Fibroblast of pulmonary artery (primary cell): ENCODE results near the gene LMNA.
"Not testable (repeated sequence)": the region's sequence is repeated elsewhere in the genome, so short reads cannot be mapped to it uniquely, and the experiment has no call there.

Source experiments
- DNase-seq: peaks from one replicate; pipeline ENCODE4 v3.0.0-alpha.2; 2010; ENCODE audit warnings: low read depth
- H3K4me3 ChIP-seq: replicated peaks from 2 replicates; pipeline ENCODE4 v1.5.1; 2011; ENCODE audit warnings: low read depth, mild to moderate bottlenecking, control low read depth, low read length, moderate library complexity
- TF ChIP-seq, protein P1 (sequence below): IDR thresholded peaks from 2 replicates; pipeline ENCODE4 v1.5.1; 2011; ENCODE audit warnings: mild to moderate bottlenecking, control low read depth, low read length, inconsistent platforms; ENCODE audit errors: missing control alignments

The LMNA gene

DNA sequence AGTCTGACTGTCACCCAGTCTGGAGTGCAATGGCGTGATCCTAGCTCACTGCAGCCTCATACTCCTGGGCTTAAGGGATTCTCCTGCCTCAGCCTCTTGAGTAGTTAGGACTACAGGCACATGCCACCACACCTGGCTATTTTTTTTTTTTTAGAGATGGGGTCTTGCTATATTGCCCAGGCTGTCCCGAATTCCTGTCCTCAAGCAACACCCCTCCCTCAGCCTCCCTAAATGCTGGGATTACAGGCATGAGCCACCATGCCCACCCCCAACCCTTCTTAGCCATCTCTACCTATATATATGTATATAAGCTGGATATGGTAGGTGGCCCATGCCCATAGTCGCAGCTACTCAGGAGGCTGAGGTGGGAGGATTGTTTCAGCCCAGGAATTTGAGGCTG is 66.0 kb downstream of the LMNA start:
- no peak for DNase-seq
- TF ChIP-seq, protein P1, sequence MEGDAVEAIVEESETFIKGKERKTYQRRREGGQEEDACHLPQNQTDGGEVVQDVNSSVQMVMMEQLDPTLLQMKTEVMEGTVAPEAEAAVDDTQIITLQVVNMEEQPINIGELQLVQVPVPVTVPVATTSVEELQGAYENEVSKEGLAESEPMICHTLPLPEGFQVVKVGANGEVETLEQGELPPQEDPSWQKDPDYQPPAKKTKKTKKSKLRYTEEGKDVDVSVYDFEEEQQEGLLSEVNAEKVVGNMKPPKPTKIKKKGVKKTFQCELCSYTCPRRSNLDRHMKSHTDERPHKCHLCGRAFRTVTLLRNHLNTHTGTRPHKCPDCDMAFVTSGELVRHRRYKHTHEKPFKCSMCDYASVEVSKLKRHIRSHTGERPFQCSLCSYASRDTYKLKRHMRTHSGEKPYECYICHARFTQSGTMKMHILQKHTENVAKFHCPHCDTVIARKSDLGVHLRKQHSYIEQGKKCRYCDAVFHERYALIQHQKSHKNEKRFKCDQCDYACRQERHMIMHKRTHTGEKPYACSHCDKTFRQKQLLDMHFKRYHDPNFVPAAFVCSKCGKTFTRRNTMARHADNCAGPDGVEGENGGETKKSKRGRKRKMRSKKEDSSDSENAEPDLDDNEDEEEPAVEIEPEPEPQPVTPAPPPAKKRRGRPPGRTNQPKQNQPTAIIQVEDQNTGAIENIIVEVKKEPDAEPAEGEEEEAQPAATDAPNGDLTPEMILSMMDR, result no peak
- H3K4me3 ChIP-seq, result no peak overlapping the region

DNA sequence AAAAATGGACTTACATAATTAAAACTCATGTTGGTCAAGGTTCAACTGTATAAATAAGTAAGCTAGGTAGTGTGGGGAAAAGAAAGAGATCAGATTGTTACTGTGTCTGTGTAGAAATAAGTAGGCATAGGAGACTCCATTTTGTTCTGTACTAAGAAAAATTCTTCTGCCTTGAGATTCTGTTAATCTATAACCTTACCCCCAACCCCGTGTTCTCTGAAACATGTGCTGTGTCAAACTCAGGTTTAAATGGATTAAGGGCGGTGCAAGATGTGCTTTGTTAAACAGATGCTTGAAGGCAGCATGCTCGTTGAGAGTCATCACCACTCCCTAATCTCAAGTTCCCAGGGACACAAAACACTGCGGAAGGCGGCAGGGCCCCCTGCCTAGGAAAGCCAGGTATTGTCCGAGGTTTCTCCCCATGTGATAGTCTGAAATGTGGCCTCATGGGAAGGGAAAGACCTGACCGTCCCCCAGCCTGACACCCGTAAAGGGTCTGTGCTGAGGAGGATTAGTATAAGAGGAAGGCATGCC is 66.9 kb downstream of the LMNA start:
- DNase-seq, H3K4me3 ChIP-seq: not testable (repeated sequence)

DNA sequence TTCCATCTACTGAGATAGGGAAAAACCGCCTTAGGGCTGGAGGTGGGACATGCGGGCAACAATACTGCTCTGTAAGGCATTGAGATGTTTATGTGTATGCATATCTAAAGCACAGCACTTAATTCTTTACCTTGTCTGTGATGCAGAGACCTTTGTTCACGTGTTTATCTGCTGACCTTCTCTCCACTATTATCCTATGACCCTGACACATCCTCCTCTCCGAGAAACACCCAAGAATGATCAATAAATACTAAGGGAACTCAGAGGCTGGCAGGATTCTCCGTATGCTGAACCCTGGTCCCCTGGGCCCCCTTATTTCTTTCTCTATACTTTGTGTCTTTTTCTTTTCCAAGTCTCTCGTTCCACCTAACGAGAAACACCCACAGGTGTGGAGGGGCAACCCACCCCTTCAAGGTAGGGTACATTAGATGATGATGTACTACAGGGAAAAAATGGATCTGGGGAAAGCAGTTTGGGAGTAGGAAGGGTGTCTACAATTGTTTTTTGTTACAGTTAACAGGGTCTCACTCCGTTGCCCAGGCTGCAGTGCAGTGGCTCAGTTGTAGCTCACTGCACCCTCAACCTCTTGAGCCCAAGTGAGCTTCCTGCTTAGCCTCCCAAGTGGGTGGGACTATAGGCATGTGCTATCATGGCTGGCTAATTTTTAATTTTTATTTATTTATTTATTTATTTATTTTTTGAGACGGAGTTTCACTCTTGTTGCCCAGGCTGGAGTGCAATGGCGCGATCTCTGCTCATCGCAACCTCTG is 67.7 kb downstream of the LMNA start:
- H3K4me3 ChIP-seq, DNase-seq: not testable (repeated sequence)

DNA sequence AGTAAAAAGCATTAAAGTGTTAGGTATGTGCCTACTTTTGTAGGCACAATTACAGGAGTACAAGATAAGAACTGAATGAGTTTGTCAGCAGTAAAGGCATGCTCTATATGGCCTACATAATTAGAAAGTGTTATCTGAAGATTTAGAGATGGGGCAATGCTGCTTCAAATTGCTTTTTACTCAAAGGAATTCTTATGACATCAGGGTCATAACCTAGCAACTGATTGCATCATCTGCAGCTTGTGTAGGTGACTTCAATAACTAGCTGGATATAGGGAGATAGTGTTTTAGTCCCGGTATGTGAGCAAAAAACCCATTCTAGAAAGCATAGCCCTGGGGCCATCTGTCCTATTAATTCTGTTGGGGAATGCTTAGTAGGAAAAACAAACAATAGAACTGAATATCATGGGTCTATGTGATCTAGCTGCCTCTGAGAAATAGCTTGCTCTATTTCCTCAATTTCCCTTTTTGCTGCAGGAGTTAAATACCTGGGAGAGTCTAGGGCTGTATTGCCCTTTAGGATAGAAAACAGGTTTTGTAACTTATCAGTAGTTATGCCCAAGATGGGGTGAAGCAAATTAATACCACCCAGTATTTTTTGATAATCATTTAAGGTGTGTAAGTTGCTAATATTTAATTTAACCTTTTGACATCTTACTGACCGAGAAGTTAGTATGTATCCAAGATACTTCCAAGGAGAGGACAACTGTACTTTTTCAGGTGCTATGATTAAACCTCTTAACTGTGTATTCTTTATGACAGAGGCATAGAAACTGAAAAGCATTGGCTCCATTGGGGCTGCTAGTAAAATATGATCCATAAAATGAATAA is 72.1 kb downstream of the LMNA start:
- DNase-seq, H3K4me3 ChIP-seq: not testable (repeated sequence)
